Tibial nerve (tissue), 3 donors: ENCODE measurements around the gene FDXR.

Source experiments
- CTCF ChIP-seq, 5 experiments: fragments of 200-600 bp in 3 of 5; fragments of 450-650 bp in 2 of 5; sonication (generic) in 3 of 5; IDR thresholded peaks; one replicate each; pipeline ENCODE4 v1.5.1; 2016 to 2019; ENCODE audit warnings: antibody characterized with exemption in 5 of 5, mild to moderate bottlenecking in 3 of 5, moderate library complexity in 2 of 5
- POLR2A ChIP-seq, 2 donors: fragments of 450-650 bp; IDR thresholded peaks; one replicate each; pipeline ENCODE4 v1.6.1; 2017; ENCODE audit warnings: antibody characterized with exemption in 2 of 2, mild to moderate bottlenecking in 2 of 2, moderate library complexity in 2 of 2

GRCh38 chr17:74874615-74875037 is 1.8 kb upstream of the FDXR start:
- TF ChIP-seq CTCF (IDR thresholded peaks at IDR 0.05): no peak
- no peak for TF ChIP-seq POLR2A (IDR thresholded peaks at IDR 0.05)
